Measurements from ENCODE around the gene NTM. TPM values are rescaled to one million over a fixed set of nuclear protein-coding genes. Genes with fewer than 3 reads are reported as not detected.
A peak's percentile ranks its signal among the peaks of the same experiment; 100 is the strongest.

NTM gene
- total RNA-seq, 1 donor = 52.2 TPM

GRCh38 chr11:131694526-131695424, 324.4 kb downstream of the NTM start:
- TF ChIP-seq, protein P1, sequence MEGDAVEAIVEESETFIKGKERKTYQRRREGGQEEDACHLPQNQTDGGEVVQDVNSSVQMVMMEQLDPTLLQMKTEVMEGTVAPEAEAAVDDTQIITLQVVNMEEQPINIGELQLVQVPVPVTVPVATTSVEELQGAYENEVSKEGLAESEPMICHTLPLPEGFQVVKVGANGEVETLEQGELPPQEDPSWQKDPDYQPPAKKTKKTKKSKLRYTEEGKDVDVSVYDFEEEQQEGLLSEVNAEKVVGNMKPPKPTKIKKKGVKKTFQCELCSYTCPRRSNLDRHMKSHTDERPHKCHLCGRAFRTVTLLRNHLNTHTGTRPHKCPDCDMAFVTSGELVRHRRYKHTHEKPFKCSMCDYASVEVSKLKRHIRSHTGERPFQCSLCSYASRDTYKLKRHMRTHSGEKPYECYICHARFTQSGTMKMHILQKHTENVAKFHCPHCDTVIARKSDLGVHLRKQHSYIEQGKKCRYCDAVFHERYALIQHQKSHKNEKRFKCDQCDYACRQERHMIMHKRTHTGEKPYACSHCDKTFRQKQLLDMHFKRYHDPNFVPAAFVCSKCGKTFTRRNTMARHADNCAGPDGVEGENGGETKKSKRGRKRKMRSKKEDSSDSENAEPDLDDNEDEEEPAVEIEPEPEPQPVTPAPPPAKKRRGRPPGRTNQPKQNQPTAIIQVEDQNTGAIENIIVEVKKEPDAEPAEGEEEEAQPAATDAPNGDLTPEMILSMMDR (IDR thresholded peaks at IDR 0.05; ENCODE audit: insufficient read depth, low read length) = peak; percentile 96
- H3K4me3 ChIP-seq (ENCODE audit: low read depth, low read length) = no peak overlapping the region
- DNase-seq (ENCODE audit: low read depth) = peak; percentile 78

- TF ChIP-seq, protein P1 (IDR thresholded peaks at IDR 0.05; ENCODE audit: insufficient read depth, low read length) = no peak
- no peak for DNase-seq (ENCODE audit: low read depth)
These were observed 325.5 kb downstream of the NTM start for GRCh38 chr11:131695889-131696429.

GRCh38 chr11:131696690-131697089, 326.3 kb downstream of the NTM start:
- TF ChIP-seq, protein P1 (IDR thresholded peaks at IDR 0.05; ENCODE audit: insufficient read depth, low read length) = no peak
- H3K4me3 ChIP-seq (ENCODE audit: low read depth, low read length) = no peak overlapping the region
- DNase-seq (ENCODE audit: low read depth) = peak; percentile 14

More at GRCh38 chr11:131695889-131696429, 325.5 kb downstream of the NTM start:
- no peak overlapping the region for H3K4me3 ChIP-seq (ENCODE audit: low read depth, low read length)

DNA sequence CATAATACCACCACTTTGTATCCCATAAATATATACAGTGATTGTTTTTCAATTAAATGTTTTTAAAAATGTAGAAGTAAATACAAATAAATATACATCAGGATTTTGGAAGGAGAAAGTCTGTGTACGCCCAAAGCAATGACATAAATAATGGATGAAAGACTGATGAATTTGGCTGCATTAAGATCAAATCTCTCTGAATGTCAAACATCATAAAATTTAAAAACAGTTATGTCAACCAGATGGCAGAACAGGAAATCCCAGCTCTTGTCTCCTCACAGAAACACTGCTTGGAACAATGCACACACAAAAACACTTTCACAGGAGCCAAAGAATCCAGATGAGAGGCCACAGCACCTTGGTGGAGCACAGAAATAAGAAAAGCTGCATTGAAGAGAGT, 332.9 kb downstream of the NTM start:
- TF ChIP-seq, protein P1 (IDR thresholded peaks at IDR 0.05; ENCODE audit: insufficient read depth, low read length) = no peak
- no peak for DNase-seq (ENCODE audit: low read depth)

GRCh38 chr11:131704682-131705081, 334.3 kb downstream of the NTM start:
- no peak overlapping the region for H3K4me3 ChIP-seq (ENCODE audit: low read depth, low read length)
- no peak for DNase-seq (ENCODE audit: low read depth)
- TF ChIP-seq, protein P1 (IDR thresholded peaks at IDR 0.05; ENCODE audit: insufficient read depth, low read length) = no peak

More for the DNA sequence above, 332.9 kb downstream of the NTM start:
- no peak overlapping the region for H3K4me3 ChIP-seq (ENCODE audit: low read depth, low read length)

GRCh38 chr11:131710511-131710910, 340.1 kb downstream of the NTM start:
- TF ChIP-seq, protein P1 (IDR thresholded peaks at IDR 0.05; ENCODE audit: insufficient read depth, low read length) = no peak
- DNase-seq (ENCODE audit: low read depth) = peak; percentile 30
- no peak overlapping the region for H3K4me3 ChIP-seq (ENCODE audit: low read depth, low read length)

Data from fibroblast of the aortic adventitia (primary cell).